Mesothelial cell of epicardium (in vitro differentiated cells): Measurements from ENCODE around the gene TBXAS1. TPM values are rescaled to one million over a fixed set of nuclear protein-coding genes. Genes with fewer than 3 reads are reported as not detected.

Experiments
- DNase-seq, 2 experiments: peaks; one replicate each; pipeline ENCODE4 v3.0.0; 2021; ENCODE audit warnings: low spot score in 2 of 2; ENCODE audit not compliant: unreplicated experiment in 2 of 2
- H3K27ac Mint-ChIP-seq: 2 replicates; pipeline ENCODE4 v1.8.0; 2021; ENCODE audit warnings: mixed read lengths
- H3K27me3 Mint-ChIP-seq: 2 replicates; pipeline ENCODE4 v1.8.0; 2021; ENCODE audit warnings: low read depth, mixed read lengths
- H3K36me3 Mint-ChIP-seq: 2 replicates; pipeline ENCODE4 v1.8.0; 2021; ENCODE audit warnings: mixed read lengths
- H3K4me1 Mint-ChIP-seq: 2 replicates; pipeline ENCODE4 v1.8.0; 2021; ENCODE audit warnings: mixed read lengths
- H3K4me3 Mint-ChIP-seq: 2 replicates; pipeline ENCODE4 v1.8.0; 2021; ENCODE audit warnings: mild to moderate bottlenecking, moderate library complexity, mixed read lengths
- H3K9me3 Mint-ChIP-seq: 2 replicates; pipeline ENCODE4 v1.8.0; 2021; ENCODE audit warnings: mixed read lengths
- total RNA-seq: library from RNA; stranded (reverse); gene quantifications from 3 replicates; pipeline ENCODE4 v1.2.1, GENCODE V29; 2021
- TF ChIP-seq, protein P1 (sequence below): fragments of 200-600 bp; sonication (generic); IDR thresholded peaks from one replicate; pipeline ENCODE4 v1.5.0; 2021; ENCODE audit warnings: antibody characterized with exemption; ENCODE audit not compliant: unreplicated experiment

Gene TBXAS1
- total RNA-seq, 1 donor from 2014 or later = 3.1 TPM

DNA sequence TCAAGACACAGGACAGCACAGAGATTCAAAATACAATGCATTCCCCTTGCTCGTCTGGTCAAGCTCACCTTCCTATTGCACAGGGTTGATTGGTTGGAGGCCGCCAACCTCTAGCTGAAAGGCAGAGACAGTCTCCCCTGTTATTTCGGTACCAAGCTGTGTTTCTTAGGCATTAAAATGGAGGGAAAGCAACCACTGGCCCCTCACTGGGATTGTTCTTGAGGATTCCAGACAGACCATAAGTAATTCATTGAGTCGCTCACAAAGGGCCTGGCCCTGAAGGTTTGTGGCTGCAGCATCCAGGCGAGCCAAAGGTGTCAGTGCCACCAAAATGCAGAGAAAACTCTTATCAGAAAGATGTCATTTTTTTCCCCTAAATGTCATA is 152.4 kb downstream of the TBXAS1 start:
- TF ChIP-seq, protein P1, sequence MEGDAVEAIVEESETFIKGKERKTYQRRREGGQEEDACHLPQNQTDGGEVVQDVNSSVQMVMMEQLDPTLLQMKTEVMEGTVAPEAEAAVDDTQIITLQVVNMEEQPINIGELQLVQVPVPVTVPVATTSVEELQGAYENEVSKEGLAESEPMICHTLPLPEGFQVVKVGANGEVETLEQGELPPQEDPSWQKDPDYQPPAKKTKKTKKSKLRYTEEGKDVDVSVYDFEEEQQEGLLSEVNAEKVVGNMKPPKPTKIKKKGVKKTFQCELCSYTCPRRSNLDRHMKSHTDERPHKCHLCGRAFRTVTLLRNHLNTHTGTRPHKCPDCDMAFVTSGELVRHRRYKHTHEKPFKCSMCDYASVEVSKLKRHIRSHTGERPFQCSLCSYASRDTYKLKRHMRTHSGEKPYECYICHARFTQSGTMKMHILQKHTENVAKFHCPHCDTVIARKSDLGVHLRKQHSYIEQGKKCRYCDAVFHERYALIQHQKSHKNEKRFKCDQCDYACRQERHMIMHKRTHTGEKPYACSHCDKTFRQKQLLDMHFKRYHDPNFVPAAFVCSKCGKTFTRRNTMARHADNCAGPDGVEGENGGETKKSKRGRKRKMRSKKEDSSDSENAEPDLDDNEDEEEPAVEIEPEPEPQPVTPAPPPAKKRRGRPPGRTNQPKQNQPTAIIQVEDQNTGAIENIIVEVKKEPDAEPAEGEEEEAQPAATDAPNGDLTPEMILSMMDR = no peak
- H3K9me3 Mint-ChIP-seq = no peaks in the 10 kb centered on the region
- H3K27me3 Mint-ChIP-seq = peaks cover 23% of the 10 kb centered on the region
- H3K36me3 Mint-ChIP-seq = no peaks in the 10 kb centered on the region
- no peak overlapping the region for H3K4me3 Mint-ChIP-seq
- no peak for DNase-seq
- no peak overlapping the region for H3K27ac Mint-ChIP-seq
- peaks cover 11% of the 10 kb centered on the region for H3K4me1 Mint-ChIP-seq

DNA sequence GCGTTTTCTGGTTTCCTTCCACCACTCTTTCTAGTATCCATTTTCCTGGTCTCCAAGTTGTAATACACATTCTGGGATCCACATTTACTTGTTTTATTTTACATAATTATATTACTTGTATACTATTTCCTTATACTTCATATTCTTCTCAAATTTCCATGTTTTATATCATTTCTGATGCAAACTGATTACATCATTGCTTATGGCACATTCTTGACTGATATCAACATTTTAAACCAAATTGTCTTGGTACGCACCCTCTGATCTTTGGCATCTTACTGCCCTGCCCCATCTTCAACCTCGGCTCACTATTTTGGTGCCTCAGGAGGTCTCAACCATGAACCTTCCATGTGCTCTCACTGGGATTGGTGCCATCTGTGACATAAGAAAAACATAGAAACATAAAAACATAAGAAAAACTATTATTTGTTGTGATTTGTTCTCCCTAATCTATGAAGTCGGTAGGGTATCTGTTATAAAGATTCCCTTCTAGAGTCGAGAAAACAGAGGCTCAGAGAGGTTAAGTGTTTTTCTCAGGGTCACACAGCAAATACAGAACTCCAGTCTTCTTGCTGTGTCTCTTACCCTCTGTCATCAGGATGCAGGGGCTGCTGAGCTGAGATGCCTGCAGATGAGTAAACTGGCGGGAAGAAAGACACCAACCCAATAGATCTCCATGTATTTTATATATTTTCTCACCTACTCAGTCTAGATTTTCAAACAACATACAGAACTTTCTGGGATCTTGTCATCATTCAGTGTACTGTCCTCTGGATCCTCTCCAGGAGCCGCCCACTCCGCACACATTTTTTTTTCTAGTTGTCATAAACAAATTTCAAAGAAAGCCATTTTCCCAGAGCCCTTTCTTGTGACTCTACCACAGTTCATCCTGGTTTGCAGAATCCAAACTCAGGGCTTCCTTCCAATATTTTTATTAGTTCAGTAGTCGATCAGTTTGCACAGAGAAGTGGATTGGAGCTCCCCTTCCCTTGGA is 154.2 kb downstream of the TBXAS1 start:
- no peaks in the 10 kb centered on the region for H3K36me3 Mint-ChIP-seq
- H3K27me3 Mint-ChIP-seq = peaks cover 23% of the 10 kb centered on the region
- H3K4me1 Mint-ChIP-seq = peaks cover 11% of the 10 kb centered on the region
- TF ChIP-seq, protein P1 = no peak
- no peaks in the 10 kb centered on the region for H3K9me3 Mint-ChIP-seq
- no peak overlapping the region for H3K4me3 Mint-ChIP-seq
- no peak overlapping the region for H3K27ac Mint-ChIP-seq
- no peak for DNase-seq

DNA sequence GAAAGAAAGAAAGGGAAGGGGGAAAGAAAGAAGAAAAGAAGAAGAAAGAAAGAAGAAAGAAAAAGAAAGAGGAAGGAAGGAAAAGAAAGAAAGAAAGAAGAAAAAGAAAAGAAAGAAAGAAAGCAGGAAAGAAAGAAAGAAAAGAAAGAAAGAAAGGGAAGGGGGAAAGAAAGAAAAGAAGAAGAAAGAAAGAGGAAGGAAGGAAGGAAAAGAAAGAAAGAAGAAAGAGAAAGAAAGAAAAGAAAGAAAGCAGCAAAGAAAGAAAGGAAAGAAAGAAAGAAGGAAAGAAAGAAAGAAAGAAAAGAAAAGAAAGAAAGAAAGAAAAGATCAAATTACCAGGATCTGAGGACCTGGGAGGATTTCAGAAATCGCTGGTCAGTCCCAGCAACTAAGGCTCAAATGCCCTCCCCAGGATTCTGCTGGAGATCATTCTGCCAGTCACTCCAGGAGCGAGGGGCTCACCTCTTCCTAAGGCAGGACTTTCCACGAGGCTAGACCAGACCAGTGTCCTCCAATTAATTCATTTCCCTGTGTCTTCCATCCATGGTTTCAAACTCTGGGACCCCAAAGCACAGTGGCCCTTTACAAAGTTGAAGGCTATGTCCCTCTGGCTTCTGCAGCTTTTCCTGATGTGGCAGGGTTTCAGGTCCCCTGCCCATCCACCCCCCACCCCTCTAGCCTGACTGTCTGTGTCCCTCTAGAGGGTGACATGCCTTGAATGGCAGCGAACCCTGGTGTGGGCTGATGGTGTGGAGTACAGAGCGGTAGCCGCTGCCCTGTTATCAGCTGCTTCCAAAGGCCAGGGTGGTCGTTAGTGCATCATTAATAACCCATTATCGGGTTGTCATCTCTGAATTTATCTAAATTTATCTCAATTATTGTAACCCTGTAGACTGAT is 155.8 kb downstream of the TBXAS1 start:
- Mint-ChIP-seq H3K36me3 (no peaks in the 10 kb centered on the region), H3K4me1 (peaks cover 9% of the 10 kb centered on the region), H3K27ac (no peak overlapping the region), H3K27me3 (peaks cover 23% of the 10 kb centered on the region), H3K9me3 (no peaks in the 10 kb centered on the region), H3K4me3 (no peak overlapping the region)
- DNase-seq = no peak
- TF ChIP-seq, protein P1 = no peak

DNA sequence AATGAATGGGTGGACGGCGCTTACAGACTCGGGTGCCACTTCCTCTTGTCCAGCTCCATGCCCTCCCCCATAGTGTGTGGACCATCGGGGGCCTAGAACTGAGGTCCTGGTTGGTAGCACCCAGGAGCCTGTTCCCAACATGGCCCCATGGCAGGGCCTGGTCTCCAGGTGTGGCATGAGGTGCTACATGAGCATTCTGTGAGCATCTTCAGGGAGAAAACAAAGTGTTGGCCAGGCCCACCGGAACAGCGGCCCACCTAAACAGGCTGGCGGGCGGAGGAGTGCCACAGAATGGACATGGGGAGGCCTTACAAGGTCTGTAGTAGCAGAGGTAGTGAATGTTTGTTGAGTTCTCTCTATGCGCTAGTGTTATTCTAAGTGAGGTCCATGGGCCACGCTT is 156.7 kb downstream of the TBXAS1 start:
- no peaks in the 10 kb centered on the region for H3K36me3 Mint-ChIP-seq
- H3K4me3 Mint-ChIP-seq = no peak overlapping the region
- H3K4me1 Mint-ChIP-seq = no peaks in the 10 kb centered on the region
- H3K27ac Mint-ChIP-seq = no peak overlapping the region
- H3K9me3 Mint-ChIP-seq = no peaks in the 10 kb centered on the region
- peaks cover 23% of the 10 kb centered on the region for H3K27me3 Mint-ChIP-seq
- DNase-seq = no peak
- TF ChIP-seq, protein P1 = no peak

DNA sequence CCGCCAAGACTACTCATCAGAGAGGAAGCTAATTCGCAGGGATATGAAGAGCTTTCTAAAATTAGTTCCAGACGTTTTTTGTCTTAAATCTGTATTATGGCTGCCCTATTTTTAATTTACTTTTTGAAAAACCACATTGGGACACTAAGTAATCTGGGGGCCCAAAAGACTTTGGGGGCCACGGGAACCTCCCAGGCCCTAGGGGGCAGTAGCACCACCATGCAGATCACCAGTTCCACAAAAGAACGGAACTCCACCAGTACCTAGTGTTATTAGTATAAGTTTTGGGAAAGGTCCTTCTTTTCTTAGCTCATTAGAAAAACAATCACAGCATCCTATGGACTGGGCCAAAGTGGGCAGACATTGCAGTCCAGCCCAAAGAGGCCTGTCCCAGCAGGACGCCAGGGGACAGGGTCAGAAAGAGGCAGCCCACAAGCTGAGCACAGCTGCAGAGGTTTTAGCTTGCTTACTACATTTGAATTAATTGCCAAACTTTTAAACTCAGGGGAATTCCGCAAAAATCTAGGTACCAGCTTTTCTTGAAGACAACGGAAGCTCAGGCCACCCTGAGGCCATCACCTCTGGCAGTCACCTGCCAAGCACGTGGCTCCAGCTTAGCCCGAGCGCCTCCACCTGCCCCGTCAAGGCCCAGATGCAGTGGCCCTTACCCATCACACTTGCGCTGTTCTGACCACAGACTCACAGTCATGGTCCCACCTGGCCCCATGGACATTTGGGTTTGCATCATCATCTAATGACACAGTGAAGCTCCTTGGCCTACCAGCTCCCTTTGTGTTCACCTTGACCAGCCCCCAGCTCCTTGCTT is 158.8 kb downstream of the TBXAS1 start:
- H3K27me3 Mint-ChIP-seq = peaks cover 23% of the 10 kb centered on the region
- no peaks in the 10 kb centered on the region for H3K36me3 Mint-ChIP-seq
- TF ChIP-seq, protein P1 = no peak
- no peaks in the 10 kb centered on the region for H3K9me3 Mint-ChIP-seq
- H3K4me1 Mint-ChIP-seq = peaks cover 4% of the 10 kb centered on the region
- H3K4me3 Mint-ChIP-seq = no peak overlapping the region
- H3K27ac Mint-ChIP-seq = no peak overlapping the region
- DNase-seq = no peak
